DMS53 treated with DMSO at 0.1 percent for 48 hours (cell line): Measurements from ENCODE around the gene LONRF2.

Source experiments
- DNase-seq: peaks from one replicate; lab custom pipeline; 2025; ENCODE audit not compliant: unreplicated experiment; lab: John Stamatoyannopoulos, UW

LONRF2 gene

GRCh38 chr2:100301881-100302584, 20.3 kb downstream of the LONRF2 start:
- DNase-seq = no peak

- no peak for DNase-seq
Observed at GRCh38 chr2:100299548-100299947, 22.8 kb downstream of the LONRF2 start.

- DNase-seq = no peak
Observed at GRCh38 chr2:100297511-100297910, 24.8 kb downstream of the LONRF2 start.

GRCh38 chr2:100294162-100294497, 28.2 kb downstream of the LONRF2 start:
- no peak for DNase-seq

- DNase-seq = no peak
Observed at GRCh38 chr2:100293341-100294161, 28.8 kb downstream of the LONRF2 start.

GRCh38 chr2:100292022-100292580, 30.2 kb downstream of the LONRF2 start:
- DNase-seq = peak; percentile 95

- DNase-seq = peak; percentile 99
Observed at GRCh38 chr2:100291152-100291970, 30.9 kb downstream of the LONRF2 start.

- DNase-seq = no peak
Observed at GRCh38 chr2:100290718-100291151, 31.6 kb downstream of the LONRF2 start.

GRCh38 chr2:100289020-100289419, 33.3 kb downstream of the LONRF2 start:
- no peak for DNase-seq

GRCh38 chr2:100286318-100286717, 36.0 kb downstream of the LONRF2 start:
- DNase-seq = no peak

GRCh38 chr2:100285691-100286090, 36.6 kb downstream of the LONRF2 start:
- no peak for DNase-seq

GRCh38 chr2:100285011-100285410, 37.3 kb downstream of the LONRF2 start:
- no peak for DNase-seq

- no peak for DNase-seq
Observed at GRCh38 chr2:100283724-100284501, 38.4 kb downstream of the LONRF2 start.

- no peak for DNase-seq
Observed at GRCh38 chr2:100281521-100282438, 40.5 kb downstream of the LONRF2 start.

GRCh38 chr2:100279586-100280534, 42.4 kb downstream of the LONRF2 start:
- no peak for DNase-seq

GRCh38 chr2:100278986-100279385, 43.3 kb downstream of the LONRF2 start:
- DNase-seq = no peak

- no peak for DNase-seq
Observed at GRCh38 chr2:100278501-100278900, 43.8 kb downstream of the LONRF2 start.

- DNase-seq = no peak
Observed at GRCh38 chr2:100277540-100278207, 44.6 kb downstream of the LONRF2 start.
